Gastrocnemius medialis (tissue), 4 donors: ENCODE data around the gene CFAP221.

Experiments used
- CTCF ChIP-seq, 5 experiments: fragments of 450-650 bp in 3 of 5; fragments of 200-600 bp in 2 of 5; sonication (generic) in 2 of 5; IDR thresholded peaks in 4 of 5; conservative IDR thresholded peaks in 1 of 5; 1 replicate in 4 of 5; 2 replicates in 1 of 5; pipeline ENCODE4 v1.5.1; 2016 to 2019; ENCODE audit warnings: antibody characterized with exemption in 5 of 5, mild to moderate bottlenecking in 3 of 5, moderate library complexity in 3 of 5
- POLR2A ChIP-seq, 2 donors: fragments of 450-650 bp; IDR thresholded peaks; one replicate each; pipeline ENCODE4 v1.6.1; 2017; ENCODE audit warnings: antibody characterized with exemption in 2 of 2, mild to moderate bottlenecking in 2 of 2, moderate library complexity in 2 of 2

DNA sequence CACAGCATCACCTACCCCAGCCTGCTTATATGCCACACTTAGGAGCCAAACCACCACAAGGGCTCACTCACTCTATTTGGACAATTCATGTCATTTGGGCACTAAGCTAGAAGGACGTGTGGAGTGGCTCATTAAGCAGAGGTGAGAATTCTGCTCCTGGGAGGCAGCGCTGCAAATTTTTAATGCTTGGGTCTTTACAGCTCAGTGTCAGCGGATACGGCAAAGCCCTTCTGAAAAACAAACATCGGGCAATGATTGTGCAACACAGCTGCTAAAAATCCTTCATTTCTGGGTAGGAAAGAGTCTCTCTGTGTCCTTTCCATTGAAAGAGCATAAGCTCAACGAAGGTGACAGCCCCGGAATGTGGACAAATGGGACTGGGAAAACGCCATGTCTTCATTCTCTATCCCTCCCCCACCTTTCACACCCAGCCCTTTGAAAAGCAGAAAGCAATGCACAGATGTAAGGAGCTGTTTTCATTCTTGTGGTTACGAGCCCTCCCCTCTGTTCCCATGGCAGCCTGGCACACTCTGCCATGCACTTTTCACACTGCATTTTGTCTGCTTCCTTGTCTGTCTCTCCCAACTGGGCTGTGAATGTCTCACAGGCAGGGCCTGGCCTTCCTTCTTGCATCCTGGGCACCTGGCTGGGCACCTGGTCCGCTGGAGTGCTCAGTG is 150.7 kb downstream of the CFAP221 start:
- TF ChIP-seq CTCF (IDR thresholded peaks at IDR 0.05 in 4 of 5, conservative IDR thresholded peaks at IDR 0.05 in 1 of 5) (no peak), POLR2A (IDR thresholded peaks at IDR 0.05) (no peak)
